Fibroblast of skin of right quadriceps (primary cell): ENCODE measurements around the gene GRM1.
A peak's percentile ranks its signal among the peaks of the same experiment; 100 is the strongest.

Source experiments
- DNase-seq: peaks from one replicate; pipeline ENCODE4 v3.0.0-alpha.2; 2013

The GRM1 gene

GRCh38 chr6:146284311-146284710 lies 255.4 kb downstream of the GRM1 start:
- DNase-seq = no peak

- peak; percentile 7 for DNase-seq
Observed at GRCh38 chr6:146286961-146287360, 258.1 kb downstream of the GRM1 start.

GRCh38 chr6:146287691-146288369 lies 259.0 kb downstream of the GRM1 start:
- DNase-seq = peak; percentile 74

- DNase-seq = peak; percentile 79
Observed at GRCh38 chr6:146289816-146290588, 261.1 kb downstream of the GRM1 start.

GRCh38 chr6:146290589-146290901 lies 261.7 kb downstream of the GRM1 start:
- DNase-seq = no peak

GRCh38 chr6:146292506-146292905 lies 263.6 kb downstream of the GRM1 start:
- no peak for DNase-seq

GRCh38 chr6:146295695-146296094 lies 266.8 kb downstream of the GRM1 start:
- no peak for DNase-seq

- DNase-seq = no peak
Observed at GRCh38 chr6:146297815-146298214, 269.0 kb downstream of the GRM1 start.

GRCh38 chr6:146300521-146300920 lies 271.7 kb downstream of the GRM1 start:
- no peak for DNase-seq

GRCh38 chr6:146301764-146302163 lies 272.9 kb downstream of the GRM1 start:
- no peak for DNase-seq

- no peak for DNase-seq
Observed at GRCh38 chr6:146302994-146303393, 274.1 kb downstream of the GRM1 start.

GRCh38 chr6:146304181-146304580 lies 275.3 kb downstream of the GRM1 start:
- DNase-seq = no peak

- DNase-seq = no peak
Observed at GRCh38 chr6:146305092-146305491, 276.2 kb downstream of the GRM1 start.

- DNase-seq = no peak
Observed at GRCh38 chr6:146305951-146306350, 277.1 kb downstream of the GRM1 start.

- no peak for DNase-seq
Observed at GRCh38 chr6:146310628-146311027, 281.8 kb downstream of the GRM1 start.

- DNase-seq = no peak
Observed at GRCh38 chr6:146311079-146311478, 282.2 kb downstream of the GRM1 start.

GRCh38 chr6:146312608-146313007 lies 283.7 kb downstream of the GRM1 start:
- DNase-seq = no peak

- DNase-seq = no peak
Observed at GRCh38 chr6:146315381-146316174, 286.7 kb downstream of the GRM1 start.

GRCh38 chr6:146316175-146316495 lies 287.3 kb downstream of the GRM1 start:
- DNase-seq = no peak

GRCh38 chr6:146331013-146331412 lies 302.2 kb downstream of the GRM1 start:
- no peak for DNase-seq

GRCh38 chr6:146335336-146335735 lies 306.5 kb downstream of the GRM1 start:
- no peak for DNase-seq

GRCh38 chr6:146336191-146336590 lies 307.3 kb downstream of the GRM1 start:
- peak; percentile 34 for DNase-seq

- no peak for DNase-seq
Observed at GRCh38 chr6:146337376-146337775, 308.5 kb downstream of the GRM1 start.

- peak; percentile 31 for DNase-seq
Observed at GRCh38 chr6:146339716-146340115, 310.9 kb downstream of the GRM1 start.
